GM11168 (cell line): ENCODE data around the gene BCL7B.
"Not testable (repeated sequence)": the region's sequence is repeated elsewhere in the genome, so short reads cannot be mapped to it uniquely, and the experiment has no call there.

Experiments used
- in situ Hi-C: fragments of 300-500 bp; cut with MboI; formaldehyde crosslinking; loops from one replicate; pipeline ENCODE4 v1.12.0; 2022; ENCODE audit warnings: low sequenced_read_pairs; ENCODE audit not compliant: unreplicated experiment

The BCL7B gene

GRCh38 chr7:73507556-73507955 is 49.9 kb downstream of the BCL7B start:
- in situ Hi-C loops: no loop called here

- in situ Hi-C loops: no loop called here
These were observed 52.6 kb downstream of the BCL7B start for GRCh38 chr7:73504920-73505319.

GRCh38 chr7:73504017-73504416 is 53.5 kb downstream of the BCL7B start:
- in situ Hi-C loops: no loop called here

GRCh38 chr7:73503229-73503628 is 54.3 kb downstream of the BCL7B start:
- in situ Hi-C loops: no loop called here

- in situ Hi-C loops: no loop called here
These were observed 60.9 kb downstream of the BCL7B start for GRCh38 chr7:73496626-73497025.

GRCh38 chr7:73495507-73495906 is 62.0 kb downstream of the BCL7B start:
- in situ Hi-C loops: not testable (repeated sequence)

- in situ Hi-C loops: no loop called here
These were observed 67.5 kb downstream of the BCL7B start for GRCh38 chr7:73489976-73490375.

- in situ Hi-C loops: no loop called here
These were observed 70.0 kb downstream of the BCL7B start for GRCh38 chr7:73487486-73487885.
